ENCODE data around the gene MCM10. TPM values are rescaled to one million over a fixed set of nuclear protein-coding genes. Genes with fewer than 3 reads are reported as not detected.

The MCM10 gene
- total and polyA plus RNA-seq, 9 of the 15 experiments (the other 6 are each of a cell fraction or from before 2014, with no cell fraction given), result 10.4 to 68.1 (median 48.0) TPM

DNA sequence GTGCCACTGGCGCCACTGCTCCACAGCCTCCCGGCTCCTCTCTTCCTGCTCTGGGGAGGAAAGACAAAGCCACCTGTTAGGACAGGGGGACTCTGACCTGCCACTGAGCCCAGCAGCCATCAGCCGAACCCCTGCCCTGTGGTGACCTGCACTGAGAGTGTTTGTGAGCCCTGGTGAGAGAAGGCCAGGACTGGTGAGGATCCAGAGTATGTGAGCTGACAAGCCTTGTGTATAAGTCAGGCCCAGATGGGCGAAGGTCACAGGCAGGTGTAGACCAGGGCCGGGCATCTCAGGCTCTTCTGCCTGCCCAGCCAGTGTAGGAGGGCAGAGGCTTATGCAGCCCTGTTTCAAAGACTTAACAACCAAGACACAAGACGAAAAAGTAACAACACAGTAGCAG lies 60.8 kb downstream of the MCM10 start:
- no peaks in the 10 kb centered on the region; the same call in 1 of the 2 replicates for H4K20me1 ChIP-seq (replicated peaks; ENCODE audit: control insufficient read depth, insufficient read depth, low read length)
- POLR2A ChIA-PET, result no interaction called here
- no peak overlapping the region for H3K27ac ChIP-seq (ENCODE audit: extremely low read depth, low read depth, low read length)
- no peaks in the 10 kb centered on the region for H3K9me1 ChIP-seq (ENCODE audit: control insufficient read depth, insufficient read depth, low read length)
- 0 out of 4 replicates have a peak overlapping the region, but pooled peaks of 1 of the 2 experiments have one; percentile 59 for H3K9ac ChIP-seq (ENCODE audit: insufficient read depth in 1 of 2, low read depth in 2 of 2, low read length in 2 of 2)
- no peaks in the 10 kb centered on the region; a peak in 2 of 5 replicates for H3K4me1 ChIP-seq (replicated peaks in 1 of 2; ENCODE audit: control insufficient read depth in 2 of 2, insufficient read depth in 2 of 2, low read length in 2 of 2)
- 46% methylated on average over 5 of the region's 6 CpGs for WGBS (ENCODE audit: insufficient coverage, low coverage, missing lambda C conversion rate)
- TF ChIP-seq, protein P1, sequence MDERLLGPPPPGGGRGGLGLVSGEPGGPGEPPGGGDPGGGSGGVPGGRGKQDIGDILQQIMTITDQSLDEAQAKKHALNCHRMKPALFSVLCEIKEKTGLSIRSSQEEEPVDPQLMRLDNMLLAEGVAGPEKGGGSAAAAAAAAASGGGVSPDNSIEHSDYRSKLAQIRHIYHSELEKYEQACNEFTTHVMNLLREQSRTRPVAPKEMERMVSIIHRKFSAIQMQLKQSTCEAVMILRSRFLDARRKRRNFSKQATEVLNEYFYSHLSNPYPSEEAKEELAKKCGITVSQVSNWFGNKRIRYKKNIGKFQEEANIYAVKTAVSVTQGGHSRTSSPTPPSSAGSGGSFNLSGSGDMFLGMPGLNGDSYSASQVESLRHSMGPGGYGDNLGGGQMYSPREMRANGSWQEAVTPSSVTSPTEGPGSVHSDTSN (CRISPR knock-in tag; IDR thresholded peaks at IDR 0.05; ENCODE audit: low read depth), result no peak
- TF ChIP-seq, protein P1 (tag; conservative IDR thresholded peaks at IDR 0.05; ENCODE audit: low read depth), result no peak
- TF ChIP-seq SMARCC2 (IDR thresholded peaks at IDR 0.05; ENCODE audit: low read depth) (no peak), ARHGAP35 (IDR thresholded peaks at IDR 0.05; ENCODE audit: partially characterized antibody) (no peak), BRD9 (IDR thresholded peaks at IDR 0.05; ENCODE audit: low read depth, partially characterized antibody) (no peak), ZNF551 (CRISPR knock-in tag; IDR thresholded peaks at IDR 0.05) (no peak), ZNF311 (CRISPR knock-in tag; IDR thresholded peaks at IDR 0.05) (no peak), ARNT (IDR thresholded peaks at IDR 0.05) (no peak), MEF2D (tag; conservative IDR thresholded peaks at IDR 0.05; ENCODE audit: low read depth) (no peak), CBFA2T2 (conservative IDR thresholded peaks at IDR 0.05) (no peak)
- TF ChIP-seq, protein P2, sequence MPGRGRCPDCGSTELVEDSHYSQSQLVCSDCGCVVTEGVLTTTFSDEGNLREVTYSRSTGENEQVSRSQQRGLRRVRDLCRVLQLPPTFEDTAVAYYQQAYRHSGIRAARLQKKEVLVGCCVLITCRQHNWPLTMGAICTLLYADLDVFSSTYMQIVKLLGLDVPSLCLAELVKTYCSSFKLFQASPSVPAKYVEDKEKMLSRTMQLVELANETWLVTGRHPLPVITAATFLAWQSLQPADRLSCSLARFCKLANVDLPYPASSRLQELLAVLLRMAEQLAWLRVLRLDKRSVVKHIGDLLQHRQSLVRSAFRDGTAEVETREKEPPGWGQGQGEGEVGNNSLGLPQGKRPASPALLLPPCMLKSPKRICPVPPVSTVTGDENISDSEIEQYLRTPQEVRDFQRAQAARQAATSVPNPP (IDR thresholded peaks at IDR 0.05; ENCODE audit: borderline replicate concordance, insufficient read depth, insufficient read length), result no peak
- H3K36me3 ChIP-seq (ENCODE audit: control insufficient read depth, insufficient read depth, low read length), result no peaks in the 10 kb centered on the region
- no peak for FAIRE-seq
- DNase-seq (ENCODE audit: extremely low read depth in 1 of 4, low spot score in 3 of 4), result no peak
- H3K79me2 ChIP-seq (ENCODE audit: control insufficient read depth, insufficient read depth, low read length), result no peaks in the 10 kb centered on the region
- no peak overlapping the region for H2AFZ ChIP-seq (ENCODE audit: low read depth, low read length)
- ATAC-seq, result no peak
- in situ Hi-C loops (cut with MboI), result loop anchor here (5.0 kb wide), 1 partner anchor 80 kb away; the partner anchor contains the start of gene PHYH
- no peaks in the 10 kb centered on the region for H3K9me3 ChIP-seq (replicated peaks; ENCODE audit: control insufficient read depth, insufficient read depth, low read depth, low read length)
- intact Hi-C loops (cut with micrococcal nuclease), result loop anchor here (10.0 kb wide), 1 partner anchor 53 kb away; no protein-coding TSS in a partner anchor
- BruUV-seq (replicated peaks), result no TSS peak
- no peak overlapping the region for H3K4me2 ChIP-seq (ENCODE audit: insufficient read depth, low read length)
- CTCF ChIA-PET (ENCODE audit: low intra/inter-chr PET ratio), result interaction anchor here (0.5 kb wide), 1 partner anchor 121 kb away, joined by 3 read pairs; no protein-coding TSS in a partner anchor
- H3K27me3 ChIP-seq (ENCODE audit: control insufficient read depth in 2 of 2, insufficient read depth in 2 of 2, low read length in 2 of 2), result no peaks in the 10 kb centered on the region; a peak in 1 of 5 replicates
- no peak overlapping the region for H3K4me3 ChIP-seq

Measured in K562 (cell line).